ENCODE results near the gene TIGD6. TPM values are rescaled to one million over a fixed set of nuclear protein-coding genes. Genes with fewer than 3 reads are reported as not detected.

Gene TIGD6
- total and polyA plus RNA-seq, 2 experiments from 2014 or later = 1.4 to 2.1 TPM

DNA sequence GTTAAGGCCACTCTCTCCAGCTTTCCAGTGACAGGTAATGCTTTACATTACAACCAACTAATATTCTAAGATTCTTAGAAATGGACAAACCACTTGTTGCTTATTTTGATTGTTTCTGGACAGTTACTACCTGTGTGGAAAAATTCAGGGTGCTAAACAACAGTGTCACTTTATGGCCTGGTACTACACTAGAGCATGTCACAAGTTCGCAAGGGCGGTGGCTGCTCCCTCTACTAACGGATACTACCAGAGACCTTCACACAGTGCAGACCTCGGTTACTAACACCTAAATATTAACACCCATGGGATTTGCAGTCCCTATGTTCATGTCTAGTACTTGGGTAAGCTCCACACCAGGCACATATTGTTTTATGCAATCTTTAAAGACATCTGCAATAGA is 13.5 kb upstream of the TIGD6 start:
- no peak overlapping the region for H3K27ac Mint-ChIP-seq
- Histone ChIP-seq H3F3A (replicated peaks; ENCODE audit: low read depth) (no peaks in the 10 kb centered on the region), H3K9me2 (ENCODE audit: insufficient read depth) (no peaks in the 10 kb centered on the region), H3K36me3 (ENCODE audit: insufficient read depth) (peaks cover 54% of the 10 kb centered on the region), H3K4me1 (ENCODE audit: insufficient read depth) (no peaks in the 10 kb centered on the region), H3K27me3 (ENCODE audit: insufficient read depth) (no peaks in the 10 kb centered on the region), H4K20me1 (replicated peaks; ENCODE audit: insufficient read depth) (peaks cover 12% of the 10 kb centered on the region; the same call in 1 of the 2 replicates), H3K4me2 (no peak overlapping the region), H3K4me3 (no peak overlapping the region), H2AFZ (no peak overlapping the region), H3K27ac (ENCODE audit: low read depth) (no peak overlapping the region), H3K79me2 (replicated peaks; ENCODE audit: insufficient read depth) (peaks cover 7% of the 10 kb centered on the region; the same call in 1 of the 2 replicates)
- no peaks in the 10 kb centered on the region for H3K27me3 Mint-ChIP-seq (ENCODE audit: insufficient read depth, low read depth, poor library complexity)
- no peaks in the 10 kb centered on the region for H3K4me1 Mint-ChIP-seq
- no peak overlapping the region for H3K4me3 Mint-ChIP-seq
- no peak for ATAC-seq
- peaks cover 85% of the 10 kb centered on the region for H3K36me3 Mint-ChIP-seq (ENCODE audit: low read depth)
- H3K9me3 Mint-ChIP-seq = peaks cover 10% of the 10 kb centered on the region; the same call in 1 of the 3 replicates
- TF ChIP-seq NANOG (IDR thresholded peaks at IDR 0.05; ENCODE audit: borderline replicate concordance) (no peak), ZNF331 (CRISPR knock-in tag; IDR thresholded peaks at IDR 0.05; ENCODE audit: low read depth) (no peak), JUNB (IDR thresholded peaks at IDR 0.05; ENCODE audit: unreplicated experiment) (no peak), STAT1 (IDR thresholded peaks at IDR 0.05; ENCODE audit: unreplicated experiment) (no peak)
- TF ChIP-seq, protein P1, sequence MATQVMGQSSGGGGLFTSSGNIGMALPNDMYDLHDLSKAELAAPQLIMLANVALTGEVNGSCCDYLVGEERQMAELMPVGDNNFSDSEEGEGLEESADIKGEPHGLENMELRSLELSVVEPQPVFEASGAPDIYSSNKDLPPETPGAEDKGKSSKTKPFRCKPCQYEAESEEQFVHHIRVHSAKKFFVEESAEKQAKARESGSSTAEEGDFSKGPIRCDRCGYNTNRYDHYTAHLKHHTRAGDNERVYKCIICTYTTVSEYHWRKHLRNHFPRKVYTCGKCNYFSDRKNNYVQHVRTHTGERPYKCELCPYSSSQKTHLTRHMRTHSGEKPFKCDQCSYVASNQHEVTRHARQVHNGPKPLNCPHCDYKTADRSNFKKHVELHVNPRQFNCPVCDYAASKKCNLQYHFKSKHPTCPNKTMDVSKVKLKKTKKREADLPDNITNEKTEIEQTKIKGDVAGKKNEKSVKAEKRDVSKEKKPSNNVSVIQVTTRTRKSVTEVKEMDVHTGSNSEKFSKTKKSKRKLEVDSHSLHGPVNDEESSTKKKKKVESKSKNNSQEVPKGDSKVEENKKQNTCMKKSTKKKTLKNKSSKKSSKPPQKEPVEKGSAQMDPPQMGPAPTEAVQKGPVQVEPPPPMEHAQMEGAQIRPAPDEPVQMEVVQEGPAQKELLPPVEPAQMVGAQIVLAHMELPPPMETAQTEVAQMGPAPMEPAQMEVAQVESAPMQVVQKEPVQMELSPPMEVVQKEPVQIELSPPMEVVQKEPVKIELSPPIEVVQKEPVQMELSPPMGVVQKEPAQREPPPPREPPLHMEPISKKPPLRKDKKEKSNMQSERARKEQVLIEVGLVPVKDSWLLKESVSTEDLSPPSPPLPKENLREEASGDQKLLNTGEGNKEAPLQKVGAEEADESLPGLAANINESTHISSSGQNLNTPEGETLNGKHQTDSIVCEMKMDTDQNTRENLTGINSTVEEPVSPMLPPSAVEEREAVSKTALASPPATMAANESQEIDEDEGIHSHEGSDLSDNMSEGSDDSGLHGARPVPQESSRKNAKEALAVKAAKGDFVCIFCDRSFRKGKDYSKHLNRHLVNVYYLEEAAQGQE (IDR thresholded peaks at IDR 0.05; ENCODE audit: unreplicated experiment) = no peak
- no peak for DNase-seq (ENCODE audit: low spot score)

DNA sequence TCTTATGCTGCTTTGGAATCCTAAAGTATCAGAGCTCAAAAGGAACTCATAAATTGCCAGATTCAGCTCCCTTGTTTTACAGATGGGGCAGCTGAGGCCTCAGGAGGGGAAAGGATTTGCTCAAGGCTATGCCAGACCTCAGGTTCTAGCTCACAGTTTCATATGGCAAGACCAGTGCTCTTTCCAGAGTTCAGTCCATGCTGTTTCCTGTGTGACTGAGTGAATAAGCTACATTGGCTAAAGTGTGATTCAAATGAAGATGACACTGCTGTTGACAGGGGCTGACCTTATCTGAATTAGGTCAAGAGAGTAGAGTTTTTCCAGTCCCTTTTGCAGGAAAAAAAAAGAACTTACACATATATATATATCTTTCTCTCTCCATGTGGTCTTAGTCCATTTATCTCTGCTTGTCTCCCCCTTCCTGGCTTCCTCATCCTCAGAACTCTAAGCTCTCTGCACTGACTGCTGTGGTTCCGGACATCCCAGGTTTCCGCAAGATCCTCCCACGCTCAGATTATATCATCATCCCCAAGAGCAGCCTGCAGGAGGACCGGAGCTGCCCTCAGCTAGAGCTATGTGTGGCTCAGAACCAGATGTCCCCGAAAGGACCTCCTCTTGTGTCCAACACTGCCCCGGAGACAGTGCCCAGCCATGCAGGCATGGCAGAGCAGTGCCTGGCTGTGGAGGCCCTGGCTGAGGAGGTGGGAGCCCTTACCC is 9.4 kb upstream of the TIGD6 start:
- ATAC-seq (no peak), DNase-seq (ENCODE audit: low spot score) (no peak)
- Histone ChIP-seq H3K9me2 (ENCODE audit: insufficient read depth) (no peaks in the 10 kb centered on the region), H3K4me3 (no peak overlapping the region), H2AFZ (no peak overlapping the region), H4K20me1 (replicated peaks; ENCODE audit: insufficient read depth) (peaks cover 22% of the 10 kb centered on the region), H3K36me3 (ENCODE audit: insufficient read depth) (peaks cover 40% of the 10 kb centered on the region), H3K4me2 (no peak overlapping the region), H3K27me3 (ENCODE audit: insufficient read depth) (no peaks in the 10 kb centered on the region), H3F3A (replicated peaks; ENCODE audit: low read depth) (no peaks in the 10 kb centered on the region), H3K4me1 (ENCODE audit: insufficient read depth) (no peaks in the 10 kb centered on the region; the same call in 1 of the 2 replicates), H3K27ac (ENCODE audit: low read depth) (no peak overlapping the region), H3K79me2 (replicated peaks; ENCODE audit: insufficient read depth) (peaks cover 27% of the 10 kb centered on the region)
- Mint-ChIP-seq H3K27me3 (ENCODE audit: insufficient read depth, low read depth, poor library complexity) (peaks cover 3% of the 10 kb centered on the region), H3K9me3 (0 out of 3 replicates have a peak, but pooled peaks cover 3% of the 10 kb centered on the region), H3K36me3 (ENCODE audit: low read depth) (peaks cover 72% of the 10 kb centered on the region), H3K4me3 (no peak overlapping the region), H3K27ac (peak overlapping the region; percentile 52; the same call in 1 of the 2 replicates), H3K4me1 (no peaks in the 10 kb centered on the region)
- TF ChIP-seq ZNF114 (CRISPR knock-in tag; IDR thresholded peaks at IDR 0.05) (no peak), CREB1 (CRISPR knock-in tag; IDR thresholded peaks at IDR 0.05; ENCODE audit: low read depth) (no peak), JUNB (IDR thresholded peaks at IDR 0.05; ENCODE audit: unreplicated experiment) (no peak), EZH2 (IDR thresholded peaks at IDR 0.05; ENCODE audit: low read depth, unreplicated experiment) (no peak), ZNF331 (CRISPR knock-in tag; IDR thresholded peaks at IDR 0.05; ENCODE audit: low read depth) (no peak), NANOG (IDR thresholded peaks at IDR 0.05; ENCODE audit: borderline replicate concordance) (no peak), EZH2phosphoT487 (IDR thresholded peaks at IDR 0.05; ENCODE audit: unreplicated experiment) (no peak), POLR2AphosphoS5 (IDR thresholded peaks at IDR 0.05; ENCODE audit: low read depth) (no peak)
- TF ChIP-seq, protein P2, sequence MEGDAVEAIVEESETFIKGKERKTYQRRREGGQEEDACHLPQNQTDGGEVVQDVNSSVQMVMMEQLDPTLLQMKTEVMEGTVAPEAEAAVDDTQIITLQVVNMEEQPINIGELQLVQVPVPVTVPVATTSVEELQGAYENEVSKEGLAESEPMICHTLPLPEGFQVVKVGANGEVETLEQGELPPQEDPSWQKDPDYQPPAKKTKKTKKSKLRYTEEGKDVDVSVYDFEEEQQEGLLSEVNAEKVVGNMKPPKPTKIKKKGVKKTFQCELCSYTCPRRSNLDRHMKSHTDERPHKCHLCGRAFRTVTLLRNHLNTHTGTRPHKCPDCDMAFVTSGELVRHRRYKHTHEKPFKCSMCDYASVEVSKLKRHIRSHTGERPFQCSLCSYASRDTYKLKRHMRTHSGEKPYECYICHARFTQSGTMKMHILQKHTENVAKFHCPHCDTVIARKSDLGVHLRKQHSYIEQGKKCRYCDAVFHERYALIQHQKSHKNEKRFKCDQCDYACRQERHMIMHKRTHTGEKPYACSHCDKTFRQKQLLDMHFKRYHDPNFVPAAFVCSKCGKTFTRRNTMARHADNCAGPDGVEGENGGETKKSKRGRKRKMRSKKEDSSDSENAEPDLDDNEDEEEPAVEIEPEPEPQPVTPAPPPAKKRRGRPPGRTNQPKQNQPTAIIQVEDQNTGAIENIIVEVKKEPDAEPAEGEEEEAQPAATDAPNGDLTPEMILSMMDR (conservative IDR thresholded peaks at IDR 0.05; ENCODE audit: low read depth in 2 of 2) = no peak
- TF ChIP-seq, protein P3, sequence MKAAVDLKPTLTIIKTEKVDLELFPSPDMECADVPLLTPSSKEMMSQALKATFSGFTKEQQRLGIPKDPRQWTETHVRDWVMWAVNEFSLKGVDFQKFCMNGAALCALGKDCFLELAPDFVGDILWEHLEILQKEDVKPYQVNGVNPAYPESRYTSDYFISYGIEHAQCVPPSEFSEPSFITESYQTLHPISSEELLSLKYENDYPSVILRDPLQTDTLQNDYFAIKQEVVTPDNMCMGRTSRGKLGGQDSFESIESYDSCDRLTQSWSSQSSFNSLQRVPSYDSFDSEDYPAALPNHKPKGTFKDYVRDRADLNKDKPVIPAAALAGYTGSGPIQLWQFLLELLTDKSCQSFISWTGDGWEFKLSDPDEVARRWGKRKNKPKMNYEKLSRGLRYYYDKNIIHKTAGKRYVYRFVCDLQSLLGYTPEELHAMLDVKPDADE (IDR thresholded peaks at IDR 0.05) = no peak

Measured in GM23338 (cell line).